Endometrium (tissue), 2 donors: ENCODE results near the gene SMIM38.

Experiments used
- FAIRE-seq: peaks from 2 replicates; lab custom pipeline; 2012; peaks lifted over from hg19 to GRCh38; lab: Jason Lieb, UNC
- donor health status: control.
- donor health status: control.

SMIM38 gene

DNA sequence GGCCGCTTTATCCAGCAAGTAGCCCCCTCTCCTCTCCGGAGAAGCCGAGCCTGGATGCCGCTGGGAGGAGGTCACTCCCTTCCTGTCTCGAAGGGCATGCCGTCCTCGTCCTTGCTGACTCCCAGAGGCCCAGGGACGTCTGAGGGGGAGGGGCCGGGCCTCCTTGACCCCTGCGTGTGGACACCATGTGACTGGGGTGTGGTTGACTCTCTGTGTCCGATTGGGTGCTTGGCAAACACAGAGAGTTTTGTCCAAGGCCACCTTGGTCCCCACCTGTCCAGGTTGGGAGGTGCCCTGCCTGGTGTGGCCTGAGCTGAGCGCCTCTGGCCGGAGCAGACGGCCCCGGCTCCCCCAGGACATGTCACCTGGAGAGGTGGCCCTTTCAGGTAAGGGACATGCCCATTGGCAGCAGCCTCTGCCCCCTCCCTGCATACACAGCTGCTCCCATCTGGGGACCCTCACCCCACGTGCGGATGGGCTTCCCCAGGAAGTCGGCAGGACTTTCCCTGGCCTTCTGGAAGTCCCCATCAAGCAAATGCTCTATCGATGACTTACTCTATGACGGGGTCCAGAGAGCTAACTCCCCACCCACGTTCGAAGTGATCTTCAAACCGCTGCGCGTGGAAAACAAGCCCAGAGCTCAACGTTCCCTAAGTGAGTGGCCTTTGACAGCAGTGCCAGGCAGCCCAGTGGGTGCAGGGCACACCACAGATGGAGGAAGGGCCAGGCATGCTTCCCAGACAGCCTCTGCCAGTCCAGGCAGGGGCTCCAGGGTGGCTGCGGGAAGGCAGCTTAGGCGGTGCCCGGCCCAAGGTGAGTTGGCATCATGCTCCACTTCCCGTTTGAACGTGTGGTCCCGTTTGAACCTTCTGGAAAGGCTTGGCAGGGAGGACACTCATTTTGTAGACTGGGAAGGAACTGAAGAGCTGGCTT, at the start of gene SMIM38:
SMIM38 (plus strand) TSS at position 634 of the 933 bp plus-strand sequence. CDS start 1,912 bp downstream, outside the sequence.
- no peak for FAIRE-seq

- FAIRE-seq = no peak
Observed at GRCh38 chr11:69106031-69106811, 49.5 kb upstream of the SMIM38 start.

DNA sequence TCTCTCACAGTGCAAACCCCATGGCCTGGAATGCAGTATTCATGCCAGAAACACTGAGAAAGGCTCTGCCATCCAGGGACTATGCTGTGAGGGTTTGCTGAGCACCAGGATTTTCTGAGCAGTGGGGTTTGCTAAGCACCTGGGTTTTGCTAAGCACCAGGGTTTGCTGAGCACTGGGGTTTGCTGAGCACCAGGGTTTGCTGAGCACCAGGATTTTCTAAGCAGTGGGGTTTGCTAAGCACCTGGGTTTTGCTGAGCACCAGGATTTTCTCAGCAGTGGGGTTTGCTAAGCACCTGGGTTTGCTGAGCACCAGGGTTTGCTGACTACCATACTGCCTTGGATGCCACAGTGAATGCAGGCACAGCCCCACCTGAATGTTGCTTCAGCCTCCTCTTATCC, 48.3 kb upstream of the SMIM38 start:
- FAIRE-seq = no peak

GRCh38 chr11:69108030-69108429, 47.7 kb upstream of the SMIM38 start:
- no peak for FAIRE-seq

GRCh38 chr11:69108559-69108958, 47.2 kb upstream of the SMIM38 start:
- no peak for FAIRE-seq

- FAIRE-seq = no peak
Observed at GRCh38 chr11:69109101-69109500, 46.6 kb upstream of the SMIM38 start.

DNA sequence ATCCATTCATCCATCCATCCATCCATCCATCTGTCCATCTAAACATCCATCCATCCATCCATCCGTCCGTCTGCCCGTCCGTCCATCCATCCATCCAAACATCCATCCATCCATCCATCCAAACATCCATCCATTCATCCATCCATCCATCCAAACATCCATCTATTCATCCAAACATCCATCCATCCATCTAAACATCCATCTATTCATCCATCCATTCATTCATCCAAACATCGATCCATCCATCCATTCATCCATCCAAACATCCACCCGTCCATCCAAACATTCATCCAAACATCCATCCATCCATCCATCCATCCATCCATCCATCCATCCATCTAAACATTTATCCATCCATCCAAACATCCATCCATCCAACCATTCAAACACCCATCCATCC, 45.3 kb upstream of the SMIM38 start:
- no peak for FAIRE-seq

- no peak for FAIRE-seq
Observed at GRCh38 chr11:69111624-69112542, 43.9 kb upstream of the SMIM38 start.

DNA sequence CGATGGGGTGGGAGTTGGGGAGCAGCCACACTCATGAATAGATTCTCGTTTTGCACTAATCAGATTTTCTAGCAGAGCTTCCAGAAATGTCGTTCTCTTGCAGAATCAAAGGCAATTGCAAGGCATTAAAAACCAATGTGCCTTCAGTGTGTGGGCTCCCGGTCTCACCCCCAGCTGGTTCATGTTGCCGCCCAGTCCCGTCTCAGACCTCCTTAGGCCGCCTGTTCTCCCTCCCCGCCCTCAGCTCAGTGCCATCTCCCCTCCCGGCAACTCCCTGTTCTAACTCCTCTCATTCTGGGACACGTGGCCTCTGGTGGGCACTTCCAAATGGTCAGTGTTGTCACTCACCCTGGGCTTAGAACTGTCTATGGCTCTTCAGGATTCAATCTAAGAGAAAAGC, 42.5 kb upstream of the SMIM38 start:
- no peak for FAIRE-seq

GRCh38 chr11:69113646-69114340, 41.9 kb upstream of the SMIM38 start:
- FAIRE-seq = no peak

DNA sequence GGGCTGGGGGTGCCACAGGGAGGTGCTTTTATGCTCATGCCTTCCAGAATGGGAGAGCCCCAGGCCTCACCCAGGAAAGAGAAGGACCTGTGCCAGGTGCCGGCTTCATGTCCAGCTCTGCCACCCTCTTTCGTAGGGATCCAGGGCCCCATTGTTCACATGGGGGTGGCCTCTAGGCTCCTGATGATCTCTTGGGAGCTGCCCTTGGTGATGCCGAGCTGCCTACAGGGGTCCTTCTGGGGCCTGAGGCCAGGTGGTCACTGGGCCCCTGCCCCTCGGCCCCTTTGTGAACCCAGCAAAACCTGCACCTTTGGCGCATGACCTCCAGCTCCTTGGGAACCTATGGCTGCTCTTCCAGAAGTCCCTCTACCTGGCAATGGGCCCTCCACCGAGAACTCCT, 41.4 kb upstream of the SMIM38 start:
- no peak for FAIRE-seq

DNA sequence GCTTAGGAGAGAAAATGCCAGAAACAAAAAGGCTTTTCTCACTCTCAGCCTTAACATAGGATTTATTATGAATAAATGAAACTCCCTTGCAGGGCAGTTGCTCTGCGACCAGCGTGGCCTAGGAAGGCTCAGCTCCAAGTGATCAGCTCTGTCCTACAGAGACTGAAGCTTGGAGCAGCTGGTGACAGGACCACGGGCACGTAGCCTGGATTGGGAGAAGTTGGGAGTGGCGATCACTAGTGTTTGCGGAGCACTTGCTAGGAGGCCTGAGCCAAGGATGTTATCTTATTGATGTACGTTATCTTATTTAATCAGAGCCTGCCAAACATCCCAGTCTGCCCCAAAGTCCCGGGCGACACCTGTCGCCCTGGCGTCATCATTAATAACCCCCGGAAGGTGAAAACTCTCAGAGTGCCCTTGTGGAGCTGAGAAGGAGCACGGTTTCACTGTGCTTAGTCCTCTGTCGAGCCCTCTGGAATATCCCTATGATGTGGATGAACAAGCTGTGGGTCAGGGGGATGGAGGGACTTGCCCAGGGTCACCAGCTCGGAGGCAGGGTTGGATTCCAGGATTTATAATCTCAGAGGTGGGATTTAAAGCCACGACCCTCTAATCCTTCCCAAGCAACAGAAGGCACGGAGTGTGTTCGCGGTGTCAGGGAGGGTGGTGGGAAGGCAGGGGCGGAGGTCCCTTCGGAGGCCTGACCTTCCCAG, 40.8 kb upstream of the SMIM38 start:
- no peak for FAIRE-seq

- FAIRE-seq = no peak
Observed at GRCh38 chr11:69115586-69116560, 39.9 kb upstream of the SMIM38 start.

DNA sequence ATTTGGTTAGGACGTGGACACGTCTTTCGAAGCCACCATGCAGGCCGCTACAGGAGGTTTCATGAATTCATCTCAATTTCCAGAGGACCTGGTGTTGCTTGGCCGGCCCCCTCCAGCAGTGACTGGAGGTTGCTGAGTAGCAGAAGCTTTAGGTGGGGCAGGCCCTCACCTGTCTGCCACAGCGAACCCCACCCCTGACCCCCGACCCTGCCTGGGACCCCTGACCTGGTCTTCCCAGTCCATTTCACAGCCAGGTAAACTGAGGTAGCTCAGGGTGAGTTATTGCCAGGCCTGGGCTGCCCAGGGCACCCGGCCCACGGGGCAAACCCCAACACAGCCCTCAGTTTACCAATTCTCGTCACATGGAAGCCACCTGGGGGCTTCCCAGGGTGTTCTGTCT, 39.1 kb upstream of the SMIM38 start:
- no peak for FAIRE-seq

DNA sequence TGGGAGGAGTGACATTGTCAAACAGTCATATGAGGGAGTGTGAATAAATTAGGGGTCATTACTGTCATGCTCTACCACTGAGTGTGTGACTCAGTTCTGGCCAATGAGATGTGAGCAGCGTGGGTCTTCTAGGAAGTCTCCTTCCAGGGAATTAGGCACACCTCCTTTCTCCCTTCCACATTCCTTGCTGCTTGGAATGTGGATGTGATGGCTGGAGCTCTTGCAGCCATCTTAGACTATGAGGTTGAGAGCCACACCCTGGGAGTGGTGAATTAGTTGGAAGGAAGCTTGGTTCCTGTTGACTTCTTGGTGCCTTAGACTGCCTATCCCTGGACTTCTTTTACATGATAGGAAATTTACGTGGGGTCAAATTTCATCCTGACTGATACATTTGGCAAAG, 36.5 kb upstream of the SMIM38 start:
- no peak for FAIRE-seq

DNA sequence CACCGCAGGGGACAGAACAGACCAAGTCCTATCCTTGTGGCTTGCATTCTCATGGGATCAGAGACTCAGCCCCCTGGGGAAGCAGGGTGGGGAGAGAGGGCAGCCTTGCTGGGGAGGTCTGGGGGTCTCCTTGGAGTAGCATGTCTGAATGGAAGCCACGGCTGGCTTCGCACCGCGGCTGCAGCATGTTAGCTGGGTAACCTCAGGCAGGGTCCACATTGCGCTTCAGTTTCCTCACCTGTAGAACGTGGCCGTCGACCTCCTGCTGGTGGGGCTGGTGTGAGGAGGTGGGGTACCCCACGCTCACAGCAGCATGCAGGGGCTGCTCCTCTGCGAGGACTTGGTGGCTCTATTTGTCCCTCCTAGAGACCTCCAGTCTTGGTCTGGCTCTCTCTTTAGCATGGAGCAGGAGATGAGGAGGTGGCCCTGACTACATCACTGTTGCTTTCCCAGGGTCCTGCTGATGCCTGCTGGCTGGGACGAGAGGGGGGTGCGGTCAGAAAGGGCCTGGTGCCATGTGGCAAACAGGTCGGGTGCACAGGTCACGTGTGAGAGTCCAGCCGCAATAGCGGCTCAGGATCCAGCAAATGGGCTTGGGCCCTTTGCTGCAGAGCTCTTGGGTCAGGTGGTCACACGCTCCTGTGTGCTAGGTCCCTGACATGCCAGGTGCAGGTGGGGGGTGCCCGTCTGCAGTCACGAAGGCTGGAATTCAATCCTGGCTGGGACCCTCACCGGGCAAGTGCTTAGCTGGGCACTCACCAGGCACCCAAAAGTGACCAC, 35.4 kb upstream of the SMIM38 start:
- no peak for FAIRE-seq

- FAIRE-seq = no peak
Observed at GRCh38 chr11:69121021-69121420, 34.7 kb upstream of the SMIM38 start.

- no peak for FAIRE-seq
Observed at GRCh38 chr11:69121621-69122325, 34.0 kb upstream of the SMIM38 start.
